H1 (cell line): ENCODE measurements around the gene RELL2. TPM values are rescaled to one million over a fixed set of nuclear protein-coding genes. Genes with fewer than 3 reads are reported as not detected.

Experiments
- CTCF ChIA-PET: fragments of 300-600 bp; sonication (Branson Sonifier 250); formaldehyde crosslinking; loops from one replicate; lab custom pipeline; 2021; ENCODE audit not compliant: partially characterized antibody; lab: Charles Lee
- POLR2A ChIA-PET: fragments of 300-600 bp; sonication (Branson Sonifier 250); formaldehyde crosslinking; loops from one replicate; lab custom pipeline; 2021; ENCODE audit warnings: inconsistent platforms; ENCODE audit not compliant: partially characterized antibody; lab: Charles Lee
- DNase-seq, 2 experiments: peaks; one replicate each; pipeline versions ENCODE4 v3.0.0 to v3.0.0-alpha.2; 2010 to 2022; ENCODE audit warnings: low spot score in 2 of 2, low read depth in 1 of 2, mixed read lengths in 1 of 2
- FAIRE-seq: peaks from 2 replicates; lab custom pipeline; 2011; peaks lifted over from hg19 to GRCh38; lab: Jason Lieb, UNC
- H2AFZ ChIP-seq: 2 replicates; pipeline ENCODE4 v1.8.1; 2012; ENCODE audit warnings: low read length, inconsistent platforms
- H2AK5ac ChIP-seq: 2 replicates; pipeline ENCODE4 v1.6.1; 2013; ENCODE audit warnings: low read depth, low read length
- H2BK120ac ChIP-seq: replicated peaks from 2 replicates; pipeline ENCODE3; 2013; ENCODE audit warnings: low read depth, low read length, inconsistent platforms
- H2BK12ac ChIP-seq: 2 replicates; pipeline ENCODE4 v1.6.1; 2013; ENCODE audit warnings: low read depth, low read length
- H2BK15ac ChIP-seq: 2 replicates; pipeline ENCODE4 v1.6.1; 2013; ENCODE audit warnings: low read length
- H2BK20ac ChIP-seq: 2 replicates; pipeline ENCODE4 v1.6.1; 2013; ENCODE audit warnings: low read length
- H2BK5ac ChIP-seq: 2 replicates; pipeline ENCODE4 v1.6.1; 2013; ENCODE audit warnings: low read depth, low read length
- H3K14ac ChIP-seq: 2 replicates; pipeline ENCODE4 v1.6.1; 2013; ENCODE audit warnings: inconsistent platforms; ENCODE audit not compliant: insufficient read length
- H3K18ac ChIP-seq: 2 replicates; pipeline ENCODE4 v1.6.1; 2013; ENCODE audit warnings: low read length; ENCODE audit errors: extremely low read depth
- H3K23ac ChIP-seq: 2 replicates; pipeline ENCODE4 v1.6.1; 2013; ENCODE audit warnings: inconsistent platforms; ENCODE audit not compliant: insufficient read length
- H3K23me2 ChIP-seq: 2 replicates; pipeline ENCODE4 v1.6.1; 2013; ENCODE audit warnings: low read depth, low read length
- H3K27ac ChIP-seq: 2 replicates; pipeline ENCODE4 v1.6.1; 2011; ENCODE audit warnings: low read depth, low read length, inconsistent platforms
- H3K27me3 ChIP-seq, 4 experiments: replicated peaks in 1 of 4; 1 replicate in 1 of 4; 2 replicates in 3 of 4; pipeline versions ENCODE4 v1.6.1 to v1.8.1; 2011 to 2013; ENCODE audit warnings: low read length in 3 of 4, mild to moderate bottlenecking in 3 of 4, inconsistent platforms in 2 of 4, mixed read lengths in 2 of 4, moderate library complexity in 1 of 4; ENCODE audit not compliant: control insufficient read depth in 3 of 4, insufficient read depth in 3 of 4; ENCODE audit errors: extremely low read depth in 1 of 4
- H3K36me3 ChIP-seq, 4 experiments: 2 replicates each; pipeline versions ENCODE4 v1.6.1 to v1.8.1; 2011 to 2013; ENCODE audit warnings: mild to moderate bottlenecking in 4 of 4, low read length in 3 of 4, moderate library complexity in 2 of 4, control low read depth in 1 of 4, inconsistent platforms in 1 of 4; ENCODE audit not compliant: insufficient read depth in 4 of 4, control insufficient read depth in 2 of 4
- H3K4ac ChIP-seq: replicated peaks from 2 replicates; pipeline ENCODE3; 2013; ENCODE audit warnings: low read length, low read depth, mixed read lengths, inconsistent platforms; ENCODE audit not compliant: insufficient read length
- H3K4me1 ChIP-seq, 4 experiments: replicated peaks in 1 of 4; 1 replicate in 1 of 4; 2 replicates in 3 of 4; pipeline versions ENCODE4 v1.6.1 to v1.8.1; 2011 to 2013; ENCODE audit warnings: low read length in 3 of 4, inconsistent platforms in 2 of 4, mixed read lengths in 1 of 4; ENCODE audit not compliant: insufficient read depth in 4 of 4, control insufficient read depth in 3 of 4
- H3K4me2 ChIP-seq, 2 experiments: 2 replicates each; pipeline versions ENCODE4 v1.6.1 to v1.8.1; 2011 to 2013; ENCODE audit warnings: low read depth in 2 of 2, low read length in 2 of 2, control low read depth in 1 of 2, inconsistent platforms in 1 of 2, mild to moderate bottlenecking in 1 of 2; ENCODE audit not compliant: insufficient read depth in 1 of 2
- H3K4me3 ChIP-seq, 4 experiments: fragments of 200-600, 300-600 bp in 1 of 4; sonication (generic), shearing (Covaris generic), sonication (Bioruptor Twin) in 1 of 4; 2 replicates each; pipeline versions ENCODE4 v1.5.1 to v1.8.1; 2011 to 2016; ENCODE audit warnings: low read length in 4 of 4, low read depth in 3 of 4, control low read depth in 2 of 4, inconsistent platforms in 2 of 4, mild to moderate bottlenecking in 2 of 4, mixed read lengths in 1 of 4, moderate library complexity in 1 of 4; ENCODE audit not compliant: insufficient read depth in 2 of 4; ENCODE audit errors: extremely low read depth in 1 of 4
- H3K56ac ChIP-seq: replicated peaks from 2 replicates; pipeline ENCODE3; 2013; ENCODE audit warnings: low read depth, mild to moderate bottlenecking, mixed read lengths, low read length, inconsistent platforms; ENCODE audit not compliant: insufficient read length
- H3K79me1 ChIP-seq: 2 replicates; pipeline ENCODE4 v1.6.1; 2013; ENCODE audit warnings: low read depth, low read length, control low read depth
- H3K79me2 ChIP-seq, 2 experiments: 2 replicates each; pipeline versions ENCODE4 v1.6.1 to v1.8.1; 2012 to 2013; ENCODE audit warnings: low read length in 2 of 2, mild to moderate bottlenecking in 2 of 2, inconsistent platforms in 1 of 2; ENCODE audit not compliant: insufficient read depth in 2 of 2, control insufficient read depth in 1 of 2
- H3K9ac ChIP-seq, 4 experiments: replicated peaks in 1 of 4; 1 replicate in 1 of 4; 2 replicates in 3 of 4; pipeline versions ENCODE4 v1.6.1 to v1.8.1; 2011 to 2013; ENCODE audit warnings: low read depth in 3 of 4, low read length in 3 of 4, control low read depth in 2 of 4, mild to moderate bottlenecking in 2 of 4, moderate library complexity in 2 of 4, inconsistent platforms in 1 of 4; ENCODE audit errors: extremely low read depth in 1 of 4
- H3K9me3 ChIP-seq, 2 experiments: 2 replicates each; pipeline versions ENCODE4 v1.6.1 to v1.8.1; 2012 to 2013; ENCODE audit warnings: mild to moderate bottlenecking in 2 of 2, moderate library complexity in 2 of 2, control low read depth in 1 of 2, inconsistent platforms in 1 of 2, low read depth in 1 of 2, low read length in 1 of 2, mixed read lengths in 1 of 2; ENCODE audit not compliant: insufficient read depth in 2 of 2
- H4K20me1 ChIP-seq, 2 experiments: replicated peaks in 1 of 2; 2 replicates each; pipeline versions ENCODE3 to v1.8.1; 2011 to 2013; ENCODE audit warnings: inconsistent platforms in 2 of 2, low read length in 2 of 2, mild to moderate bottlenecking in 1 of 2; ENCODE audit not compliant: insufficient read depth in 2 of 2, control insufficient read depth in 1 of 2
- H4K5ac ChIP-seq: 2 replicates; pipeline ENCODE4 v1.6.1; 2013; ENCODE audit warnings: low read length, low read depth, mixed read lengths, inconsistent platforms; ENCODE audit not compliant: insufficient read length
- H4K8ac ChIP-seq: 2 replicates; pipeline ENCODE4 v1.8.0; 2013; ENCODE audit warnings: mild to moderate bottlenecking, moderate library complexity, low read length, inconsistent platforms; ENCODE audit not compliant: insufficient read depth; ENCODE audit errors: extremely low read depth
- H4K91ac ChIP-seq: replicated peaks from 2 replicates; pipeline ENCODE3; 2013; ENCODE audit warnings: low read length, mixed read lengths, inconsistent platforms; ENCODE audit not compliant: insufficient read length
- CBX5 ChIP-seq: fragments of 300-800, 300-1000 bp; sonication (generic); IDR thresholded peaks from 2 replicates; pipeline ENCODE4 v1.7.1; 2016; ENCODE audit warnings: antibody characterized with exemption, low read length, low read depth
- GABPA ChIP-seq: IDR thresholded peaks from 2 replicates; pipeline ENCODE4 v1.6.1; 2011; ENCODE audit warnings: mild to moderate bottlenecking, low read length, moderate library complexity, borderline replicate concordance; ENCODE audit not compliant: insufficient read depth
- POLR2A ChIP-seq, 2 experiments: IDR thresholded peaks; 1 replicate in 1 of 2; 2 replicates in 1 of 2; pipeline ENCODE4 v1.6.1; 2011; ENCODE audit warnings: low read depth in 2 of 2, low read length in 2 of 2, mild to moderate bottlenecking in 2 of 2; ENCODE audit errors: control extremely low read depth in 1 of 2
- POU5F1 ChIP-seq: IDR thresholded peaks from 2 replicates; pipeline ENCODE4 v1.6.1; 2011; ENCODE audit warnings: low read depth, mild to moderate bottlenecking, low read length, moderate library complexity
- RXRA ChIP-seq: IDR thresholded peaks from 2 replicates; pipeline ENCODE4 v1.6.1; 2011; ENCODE audit warnings: low read depth, mild to moderate bottlenecking, low read length, moderate library complexity; ENCODE audit not compliant: insufficient read depth
- TCF12 ChIP-seq: IDR thresholded peaks from 2 replicates; pipeline ENCODE4 v1.6.1; 2011; ENCODE audit warnings: low read depth, mild to moderate bottlenecking, low read length
- WGBS, 2 experiments: shearing (Covaris generic) in 1 of 2; methylation state at CpG; one replicate each; pipeline versions ENCODE4 v1.1.6 to v1.1.7; 2013 to 2015; ENCODE audit warnings: low lambda C conversion rate in 2 of 2, mixed read lengths in 2 of 2, inconsistent platforms in 1 of 2, low coverage in 1 of 2, missing lambda C conversion rate in 1 of 2; ENCODE audit not compliant: insufficient replicate concordance in 2 of 2, insufficient coverage in 1 of 2, insufficient read length in 1 of 2; ENCODE audit errors: extremely low coverage in 1 of 2, missing lambda C conversion rate in 1 of 2; 5-methylcytosine and 5-hydroxymethylcytosine counted together
- polyA plus RNA-seq, 7 experiments: library from polyadenylated mRNA; depleted of rRNA in 3 of 7; stranded (reverse) in 5 of 7; unstranded in 2 of 7; fragments of >200 nt in 5 of 7; fragments of 200-250 nt in 2 of 7; gene quantifications; 1 replicate in 5 of 7; 2 replicates in 1 of 7; 4 replicates in 1 of 7; pipeline versions ENCODE4 v1.2.1 to v1.2.3, GENCODE V29; 2011 to 2013; ENCODE audit warnings: missing spikeins in 2 of 7, mixed read lengths in 2 of 7
- total RNA-seq: library from RNA; stranded (reverse); fragmentation: NEBNext Ultra II Directional; extraction: Animal tissue kit (Norgen Biotek cat#: 25700); gene quantifications from 2 replicates; pipeline ENCODE4 v1.2.1, GENCODE V29; 2021

Gene RELL2
- total and polyA plus RNA-seq, 2 of the 8 experiments (the other 6 are each of a cell fraction or from before 2014, with no cell fraction given) = 18.6 to 23.7 TPM

GRCh38 chr5:141615991-141616720 lies 20.6 kb upstream of the RELL2 start:
- POLR2A ChIA-PET = interaction anchor here (1.0 to 8.2 kb wide), 8 partner anchors 11 to 353 kb away, joined by 3 to 75 read pairs (median 5); partner anchors contain the start of genes HDAC3 and RELL2

More at GRCh38 chr5:141615991-141616720, 20.6 kb upstream of the RELL2 start:
- H3K36me3 ChIP-seq = peaks cover 2 to 10% (median 6%) of the 10 kb centered on the region in 4 experiments; a peak in 5 of 8 replicates
- H3K27ac ChIP-seq = no peak overlapping the region
- H3K79me2 ChIP-seq = peaks cover 8 to 63% of the 10 kb centered on the region in 2 experiments
- H3K27me3 ChIP-seq = no peaks in the 10 kb centered on the region
- peak overlapping the region in 1 of 2 experiments; percentile 99; a peak in 1 of 4 replicates for H3K4me2 ChIP-seq
- no peak overlapping the region for H4K8ac ChIP-seq
- H3K56ac ChIP-seq = no peak overlapping the region
- peaks cover 3% of the 10 kb centered on the region; the same call in 1 of the 2 replicates for H3K23me2 ChIP-seq
- FAIRE-seq = no peak
- no peak overlapping the region for H4K5ac ChIP-seq
- no peak overlapping the region for H2BK20ac ChIP-seq
- H3K9ac ChIP-seq = no peak overlapping the region
- CTCF ChIA-PET = interaction anchor here (0.7 to 11.4 kb wide), 7 partner anchors 8 to 52 kb away, joined by 3 to 150 read pairs (median 7); partner anchors contain the start of genes HDAC3 and RELL2
- TF ChIP-seq POU5F1 (no peak), RXRA (no peak), POLR2A (IDR thresholded peaks at IDR 0.05; ENCODE audit: control extremely low read depth in 1 of 2, low read depth in 2 of 2, low read length in 2 of 2) (no peak), GABPA (no peak), TCF12 (no peak), CBX5 (no peak)
- H3K4ac ChIP-seq = no peak overlapping the region
- H2BK12ac ChIP-seq = no peak overlapping the region
- no peak overlapping the region for H2AFZ ChIP-seq
- H2BK5ac ChIP-seq = no peak overlapping the region
- H3K23ac ChIP-seq = no peak overlapping the region
- 83% methylated on average over 9 of the region's 9 CpGs; no CpG with 5 or more reads in 1 of the 2 experiments for WGBS, 2 experiments
- H4K20me1 ChIP-seq = peaks cover 0 to 4% of the 10 kb centered on the region in 2 experiments
- no peak overlapping the region for H2BK120ac ChIP-seq
- peak overlapping the region in 1 of 4 experiments; percentile 97; a peak in 2 of 8 replicates for H3K4me3 ChIP-seq
- H4K91ac ChIP-seq = no peak overlapping the region
- H3K14ac ChIP-seq = no peak overlapping the region
- peaks cover 0 to 4% (median 2%) of the 10 kb centered on the region in 4 experiments; a peak in 3 of 7 replicates for H3K4me1 ChIP-seq
- H2AK5ac ChIP-seq = no peak overlapping the region
- H3K18ac ChIP-seq = no peak overlapping the region
- no peak for DNase-seq
- no peaks in the 10 kb centered on the region; the same call in 1 of the 2 replicates for H3K79me1 ChIP-seq
- H2BK15ac ChIP-seq = no peak overlapping the region
- H3K9me3 ChIP-seq = no peaks in the 10 kb centered on the region
